ENCODE results near the gene TRIM65. TPM values are rescaled to one million over a fixed set of nuclear protein-coding genes. Genes with fewer than 3 reads are reported as not detected.

Gene TRIM65
- total and polyA plus RNA-seq, 10 of the 15 experiments (the other 5 are each of a cell fraction or from before 2014, with no cell fraction given), result 1.4 to 26.0 (median 10.8) TPM

DNA sequence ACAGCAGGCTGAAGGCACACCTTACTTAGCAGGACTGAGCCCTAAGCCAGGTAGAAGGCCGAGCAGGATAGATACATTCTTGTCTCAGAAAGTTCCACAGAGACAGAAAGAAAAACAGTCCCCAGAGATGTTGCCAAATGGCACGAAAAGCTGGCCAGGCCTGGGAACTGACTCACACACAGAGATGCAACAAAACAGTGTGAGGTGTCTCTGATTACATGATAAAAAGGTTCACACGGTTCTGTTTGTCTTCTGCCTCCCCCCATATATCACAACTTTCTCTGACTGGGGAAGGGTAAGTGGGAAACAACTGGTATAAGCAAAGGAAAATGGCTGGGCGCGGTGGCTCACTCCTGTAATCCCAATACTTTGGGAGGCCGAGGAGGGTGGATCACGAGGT lies 43.3 kb downstream of the TRIM65 start:
- ATAC-seq (no peak), DNase-seq (ENCODE audit: low read depth, low spot score) (no peak), FAIRE-seq (no peak)
- H3K9me3 ChIP-seq (replicated peaks; ENCODE audit: control insufficient read depth, insufficient read depth, low read length), result no peaks in the 10 kb centered on the region
- peaks cover 2 to 3% of the 10 kb centered on the region in 2 experiments; a peak in 2 of 4 replicates for H3K36me3 ChIP-seq (ENCODE audit: control insufficient read depth in 2 of 2, insufficient read depth in 2 of 2, low read length in 1 of 2)
- H3K79me2 ChIP-seq (ENCODE audit: control insufficient read depth, insufficient read depth, low read length), result peaks cover 18% of the 10 kb centered on the region
- ChIA-PET RAD21 (ENCODE audit: unreplicated experiment) (interaction anchor here (2.1 kb wide), 1 partner anchor 88 kb away, joined by 16 read pairs; the partner anchor contains the start of gene GALK1), POLR2A (interaction anchor here (0.7 to 5.8 kb wide), 5 partner anchors 10 to 88 kb away, joined by 3 to 30 read pairs (median 15); partner anchors contain the start of genes GALK1 and UNK), CTCF (interaction anchor here (0.8 to 9.4 kb wide), 5 partner anchors 7 to 89 kb away, joined by 3 to 117 read pairs (median 3); partner anchors contain the start of genes TRIM65 and UNC13D), SMC1A (ENCODE audit: uncharacterized antibody, unreplicated experiment) (interaction anchor here (1.0 to 3.6 kb wide), 3 partner anchors 8 to 67 kb away, joined by 3 to 18 read pairs (median 11); no protein-coding TSS in a partner anchor)
- no peak overlapping the region for H3K9ac ChIP-seq (ENCODE audit: control insufficient read depth, insufficient read depth, low read length)
- no peak overlapping the region for H3K27ac ChIP-seq (ENCODE audit: control insufficient read depth, insufficient read depth)
- BruUV-seq (replicated peaks), result no TSS peak
- no peak overlapping the region for H2AFZ ChIP-seq (ENCODE audit: control insufficient read depth, low read depth, low read length)
- no peak overlapping the region for H3K4me2 ChIP-seq (ENCODE audit: control insufficient read depth, insufficient read depth)
- in situ Hi-C loops (cut with MboI), result no loop called here
- no peaks in the 10 kb centered on the region for H4K20me1 ChIP-seq (ENCODE audit: control insufficient read depth, insufficient read depth)
- no peaks in the 10 kb centered on the region for H3K27me3 ChIP-seq (replicated peaks in 1 of 2; ENCODE audit: control insufficient read depth in 2 of 2, insufficient read depth in 2 of 2, low read length in 1 of 2)
- 74% methylated on average over 7 of the region's 7 CpGs for WGBS (ENCODE audit: insufficient coverage, insufficient replicate concordance, low lambda C conversion rate, missing lambda C conversion rate)
- intact Hi-C loops (cut with micrococcal nuclease; ENCODE audit: unreplicated experiment), result no loop called here
- no peak overlapping the region for H3K4me3 ChIP-seq
- H3K4me1 ChIP-seq (ENCODE audit: control insufficient read depth, insufficient read depth, low read length), result peaks cover 12% of the 10 kb centered on the region
- TF ChIP-seq SMAD1 (IDR thresholded peaks at IDR 0.05; ENCODE audit: low read depth, partially characterized antibody) (no peak), ZNF24 (IDR thresholded peaks at IDR 0.05) (no peak), TCF3 (IDR thresholded peaks at IDR 0.05; ENCODE audit: borderline replicate concordance, insufficient read depth, low read depth, low read length) (no peak), MTA3 (IDR thresholded peaks at IDR 0.05; ENCODE audit: borderline replicate concordance, low read length) (no peak), ZNF622 (IDR thresholded peaks at IDR 0.05) (no peak), ZZZ3 (IDR thresholded peaks at IDR 0.05; ENCODE audit: control insufficient read depth, insufficient read length, low read depth) (no peak), HDAC6 (IDR thresholded peaks at IDR 0.05; ENCODE audit: unreplicated experiment) (no peak), HDAC2 (IDR thresholded peaks at IDR 0.05) (no peak), CBX5 (IDR thresholded peaks at IDR 0.05; ENCODE audit: low read depth) (no peak), FOS (IDR thresholded peaks at IDR 0.05; ENCODE audit: borderline replicate concordance, extremely low read depth, insufficient read length) (no peak), TAF1 (IDR thresholded peaks at IDR 0.05; ENCODE audit: borderline replicate concordance, low read depth, low read length) (no peak), BACH1 (IDR thresholded peaks at IDR 0.05; ENCODE audit: borderline replicate concordance) (no peak), CHD1 (IDR thresholded peaks at IDR 0.05; ENCODE audit: low read depth, low read length) (no peak), RB1 (IDR thresholded peaks at IDR 0.05; ENCODE audit: borderline replicate concordance) (no peak), ZNF274 (IDR thresholded peaks at IDR 0.05; ENCODE audit: insufficient read depth, insufficient read length) (no peak), GATAD2B (conservative IDR thresholded peaks at IDR 0.05; ENCODE audit: low read depth) (no peak)
- TF ChIP-seq, protein P1, sequence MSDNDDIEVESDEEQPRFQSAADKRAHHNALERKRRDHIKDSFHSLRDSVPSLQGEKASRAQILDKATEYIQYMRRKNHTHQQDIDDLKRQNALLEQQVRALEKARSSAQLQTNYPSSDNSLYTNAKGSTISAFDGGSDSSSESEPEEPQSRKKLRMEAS (IDR thresholded peaks at IDR 0.05; ENCODE audit: low read depth, low read length), result no peak
- TF ChIP-seq, protein P2, sequence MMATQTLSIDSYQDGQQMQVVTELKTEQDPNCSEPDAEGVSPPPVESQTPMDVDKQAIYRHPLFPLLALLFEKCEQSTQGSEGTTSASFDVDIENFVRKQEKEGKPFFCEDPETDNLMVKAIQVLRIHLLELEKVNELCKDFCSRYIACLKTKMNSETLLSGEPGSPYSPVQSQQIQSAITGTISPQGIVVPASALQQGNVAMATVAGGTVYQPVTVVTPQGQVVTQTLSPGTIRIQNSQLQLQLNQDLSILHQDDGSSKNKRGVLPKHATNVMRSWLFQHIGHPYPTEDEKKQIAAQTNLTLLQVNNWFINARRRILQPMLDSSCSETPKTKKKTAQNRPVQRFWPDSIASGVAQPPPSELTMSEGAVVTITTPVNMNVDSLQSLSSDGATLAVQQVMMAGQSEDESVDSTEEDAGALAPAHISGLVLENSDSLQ (IDR thresholded peaks at IDR 0.05), result no peak
- TF ChIP-seq, protein P3, sequence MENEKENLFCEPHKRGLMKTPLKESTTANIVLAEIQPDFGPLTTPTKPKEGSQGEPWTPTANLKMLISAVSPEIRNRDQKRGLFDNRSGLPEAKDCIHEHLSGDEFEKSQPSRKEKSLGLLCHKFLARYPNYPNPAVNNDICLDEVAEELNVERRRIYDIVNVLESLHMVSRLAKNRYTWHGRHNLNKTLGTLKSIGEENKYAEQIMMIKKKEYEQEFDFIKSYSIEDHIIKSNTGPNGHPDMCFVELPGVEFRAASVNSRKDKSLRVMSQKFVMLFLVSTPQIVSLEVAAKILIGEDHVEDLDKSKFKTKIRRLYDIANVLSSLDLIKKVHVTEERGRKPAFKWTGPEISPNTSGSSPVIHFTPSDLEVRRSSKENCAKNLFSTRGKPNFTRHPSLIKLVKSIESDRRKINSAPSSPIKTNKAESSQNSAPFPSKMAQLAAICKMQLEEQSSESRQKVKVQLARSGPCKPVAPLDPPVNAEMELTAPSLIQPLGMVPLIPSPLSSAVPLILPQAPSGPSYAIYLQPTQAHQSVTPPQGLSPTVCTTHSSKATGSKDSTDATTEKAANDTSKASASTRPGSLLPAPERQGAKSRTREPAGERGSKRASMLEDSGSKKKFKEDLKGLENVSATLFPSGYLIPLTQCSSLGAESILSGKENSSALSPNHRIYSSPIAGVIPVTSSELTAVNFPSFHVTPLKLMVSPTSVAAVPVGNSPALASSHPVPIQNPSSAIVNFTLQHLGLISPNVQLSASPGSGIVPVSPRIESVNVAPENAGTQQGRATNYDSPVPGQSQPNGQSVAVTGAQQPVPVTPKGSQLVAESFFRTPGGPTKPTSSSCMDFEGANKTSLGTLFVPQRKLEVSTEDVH (IDR thresholded peaks at IDR 0.05; ENCODE audit: low read depth, partially characterized antibody), result no peak

Measured in GM12878 (cell line).